ENCODE measurements around the gene KHSRP. TPM values are rescaled to one million over a fixed set of nuclear protein-coding genes. Genes with fewer than 3 reads are reported as not detected.

The KHSRP gene
- total and polyA plus RNA-seq, 10 of the 15 experiments (the other 5 are each of a cell fraction or from before 2014, with no cell fraction given) = 4.8 to 440 (median 82.0) TPM

- peak; percentile 42; the same call in 1 of the 2 replicates for TF ChIP-seq ATF3 (IDR thresholded peaks at IDR 0.05; ENCODE audit: borderline replicate concordance, extremely low read depth, low read depth, low read length)
- 0 out of 3 replicates have a peak, but pooled peaks have one; percentile 27 for TF ChIP-seq POU2F2 (IDR thresholded peaks at IDR 0.05; ENCODE audit: borderline replicate concordance, low read depth, low read length)
- TF ChIP-seq ZNF384 (IDR thresholded peaks at IDR 0.05; ENCODE audit: borderline replicate concordance, low read depth, low read length) = no peak
- TF ChIP-seq SMARCA5 (IDR thresholded peaks at IDR 0.05) = no peak
- TF ChIP-seq ZNF274 (IDR thresholded peaks at IDR 0.05; ENCODE audit: insufficient read depth, insufficient read length) = no peak
- peak; percentile 91 for TF ChIP-seq HDGF (IDR thresholded peaks at IDR 0.05)
- peak; percentile 79 for TF ChIP-seq RUNX3 (IDR thresholded peaks at IDR 0.05; ENCODE audit: low read length)
- peak; percentile 100 for TF ChIP-seq SKIL (IDR thresholded peaks at IDR 0.05; ENCODE audit: low read depth, poor library complexity, severe bottlenecking)
- no peak for TF ChIP-seq SMAD5 (IDR thresholded peaks at IDR 0.05; ENCODE audit: low read depth)
- no peak for TF ChIP-seq BCL3 (IDR thresholded peaks at IDR 0.05; ENCODE audit: borderline replicate concordance, insufficient read depth, low read depth, low read length, poor library complexity, severe bottlenecking)
- no peak for TF ChIP-seq CEBPB (IDR thresholded peaks at IDR 0.05; ENCODE audit: borderline replicate concordance in 1 of 2, low read depth in 2 of 2, low read length in 2 of 2)
- no peak for TF ChIP-seq MEF2A (IDR thresholded peaks at IDR 0.05; ENCODE audit: insufficient read depth, low read depth, low read length)
- TF ChIP-seq IRF4 (IDR thresholded peaks at IDR 0.05; ENCODE audit: low read depth, low read length) = no peak
- no peak for TF ChIP-seq IRF5 (IDR thresholded peaks at IDR 0.05; ENCODE audit: borderline replicate concordance)
- no peak for TF ChIP-seq BACH1 (IDR thresholded peaks at IDR 0.05; ENCODE audit: borderline replicate concordance)
- TF ChIP-seq ZNF687 (IDR thresholded peaks at IDR 0.05) = peak; percentile 99
Measured at GRCh38 chr19:6424939-6425731, 524 bp upstream of the KHSRP start (continued).

Data from GM12878 (cell line).